Measurements from ENCODE around the gene SMNDC1. TPM values are rescaled to one million over a fixed set of nuclear protein-coding genes. Genes with fewer than 3 reads are reported as not detected.

Gene SMNDC1
- total RNA-seq, 2 donors from 2014 or later, result 8.0 to 11.0 TPM

- H3K4me3 ChIP-seq, result no peak overlapping the region
- 90% methylated on average over 4 of the region's 4 CpGs for WGBS
- no peak overlapping the region for H3K27ac ChIP-seq
- no peaks in the 10 kb centered on the region for H3K27me3 ChIP-seq (replicated peaks; ENCODE audit: insufficient read depth)
- no peak for DNase-seq (ENCODE audit: low spot score)
- intact Hi-C loops (cut with DNase I), result no loop called here
- no peaks in the 10 kb centered on the region for H3K4me1 ChIP-seq (replicated peaks)
- H3K9me3 ChIP-seq, result no peaks in the 10 kb centered on the region
- no peaks in the 10 kb centered on the region for H3K36me3 ChIP-seq
- no peak for TF ChIP-seq POLR2AphosphoS5 (IDR thresholded peaks at IDR 0.05)
- no peak for TF ChIP-seq POLR2A (IDR thresholded peaks at IDR 0.05)
- TF ChIP-seq CTCF (IDR thresholded peaks at IDR 0.05), result no peak
These were observed 39.0 kb downstream of the SMNDC1 start for GRCh38 chr10:110265573-110266193.

- DNase-seq (ENCODE audit: low spot score), result no peak
- whole genome bisulfite sequencing, result 11% methylated on average over 1 of the region's 1 CpG
- Histone ChIP-seq H3K27ac (peak overlapping the region; percentile 26 to 54), H3K27me3 (replicated peaks; ENCODE audit: insufficient read depth) (no peaks in the 10 kb centered on the region), H3K9me3 (no peaks in the 10 kb centered on the region), H3K4me1 (replicated peaks) (no peaks in the 10 kb centered on the region), H3K36me3 (no peaks in the 10 kb centered on the region), H3K4me3 (no peak overlapping the region)
- intact Hi-C loops (cut with DNase I), result no loop called here
- no peak for TF ChIP-seq POLR2A (IDR thresholded peaks at IDR 0.05)
- no peak for TF ChIP-seq CTCF (IDR thresholded peaks at IDR 0.05)
- peak; percentile 59 for TF ChIP-seq POLR2AphosphoS5 (IDR thresholded peaks at IDR 0.05)
These were observed 41.6 kb downstream of the SMNDC1 start for GRCh38 chr10:110263164-110263563.

- Histone ChIP-seq H3K27ac (peak overlapping the region; percentile 41 to 48), H3K36me3 (no peaks in the 10 kb centered on the region), H3K4me1 (replicated peaks) (no peaks in the 10 kb centered on the region), H3K27me3 (replicated peaks; ENCODE audit: insufficient read depth) (no peaks in the 10 kb centered on the region), H3K9me3 (no peaks in the 10 kb centered on the region), H3K4me3 (no peak overlapping the region)
- TF ChIP-seq POLR2AphosphoS5 (IDR thresholded peaks at IDR 0.05) (peak; percentile 65), POLR2A (IDR thresholded peaks at IDR 0.05) (no peak)
- DNase-seq (ENCODE audit: low spot score), result no peak
- intact Hi-C loops (cut with DNase I), result no loop called here
- WGBS, result 20% methylated on average over 1 of the region's 1 CpG
These were observed 43.8 kb downstream of the SMNDC1 start for GRCh38 chr10:110260746-110261477.

- TF ChIP-seq CTCF (IDR thresholded peaks at IDR 0.05), result no peak
- no peak for TF ChIP-seq POLR2A (IDR thresholded peaks at IDR 0.05)
- no peak for TF ChIP-seq POLR2AphosphoS5 (IDR thresholded peaks at IDR 0.05)
- no peaks in the 10 kb centered on the region for H3K9me3 ChIP-seq
- no peak overlapping the region for H3K4me3 ChIP-seq
- no peak overlapping the region for H3K27ac ChIP-seq
- no peaks in the 10 kb centered on the region for H3K36me3 ChIP-seq
- no peaks in the 10 kb centered on the region for H3K4me1 ChIP-seq (replicated peaks)
- no peak for DNase-seq (ENCODE audit: low spot score)
- H3K27me3 ChIP-seq (replicated peaks; ENCODE audit: insufficient read depth), result no peaks in the 10 kb centered on the region
- intact Hi-C loops (cut with DNase I), result no loop called here
These were observed 45.4 kb downstream of the SMNDC1 start for GRCh38 chr10:110259317-110259716.

- TF ChIP-seq POLR2A (IDR thresholded peaks at IDR 0.05), result no peak
- no peak for TF ChIP-seq POLR2AphosphoS5 (IDR thresholded peaks at IDR 0.05)
- TF ChIP-seq CTCF (IDR thresholded peaks at IDR 0.05), result no peak
- H3K4me1 ChIP-seq (replicated peaks), result no peaks in the 10 kb centered on the region
- no peaks in the 10 kb centered on the region for H3K9me3 ChIP-seq
- WGBS, result 75% methylated on average over 1 of the region's 1 CpG
- H3K4me3 ChIP-seq, result no peak overlapping the region
- H3K27me3 ChIP-seq (replicated peaks; ENCODE audit: insufficient read depth), result no peaks in the 10 kb centered on the region
- DNase-seq (ENCODE audit: low spot score), result no peak
- no peak overlapping the region for H3K27ac ChIP-seq
- no peaks in the 10 kb centered on the region for H3K36me3 ChIP-seq
- intact Hi-C loops (cut with DNase I), result no loop called here
These were observed 46.2 kb downstream of the SMNDC1 start for GRCh38 chr10:110258542-110258941.
